HG02759 (cell line): ENCODE measurements around the gene PPIA.
A peak's percentile ranks its signal among the peaks of the same experiment; 100 is the strongest.

Experiments used
- ATAC-seq: cut with Tn5 transposase; IDR thresholded peaks from one replicate; pipeline ENCODE4 v1.9.1; 2021; ENCODE audit warnings: mild to moderate bottlenecking, moderate library complexity; ENCODE audit not compliant: unreplicated experiment

Gene PPIA

GRCh38 chr7:44796504-44797328, at the start of gene PPIA:
Gene PPIA, plus strand, starts transcription at chr7:44796681. Its CDS starts 44 bp downstream, at chr7:44796725.
- ATAC-seq, result peak; percentile 88

GRCh38 chr7:44748045-44748947, 48.2 kb upstream of the PPIA start, which contains the start of gene ZMIZ2:
Gene ZMIZ2, plus strand, starts transcription at chr7:44748847. Its CDS starts 7,403 bp downstream, at chr7:44756250.
- ATAC-seq, result peak; percentile 76

GRCh38 chr7:44748948-44749731, 47.3 kb upstream of the PPIA start:
- peak; percentile 19 for ATAC-seq

- ATAC-seq, result no peak
Observed at GRCh38 chr7:44749992-44750391, 46.5 kb upstream of the PPIA start.

GRCh38 chr7:44750424-44750823, 46.1 kb upstream of the PPIA start:
- ATAC-seq, result no peak

- ATAC-seq, result peak; percentile 59
Observed at GRCh38 chr7:44750921-44751571, 45.4 kb upstream of the PPIA start.

GRCh38 chr7:44752822-44753221, 43.7 kb upstream of the PPIA start:
- ATAC-seq, result no peak

GRCh38 chr7:44754802-44755697, 41.4 kb upstream of the PPIA start:
- ATAC-seq, result no peak

- no peak for ATAC-seq
Observed at GRCh38 chr7:44755698-44756627, 40.5 kb upstream of the PPIA start.

- ATAC-seq, result no peak
Observed at GRCh38 chr7:44756904-44757303, 39.6 kb upstream of the PPIA start.

- ATAC-seq, result no peak
Observed at GRCh38 chr7:44757311-44757710, 39.2 kb upstream of the PPIA start.

GRCh38 chr7:44757739-44758138, 38.7 kb upstream of the PPIA start:
- no peak for ATAC-seq

GRCh38 chr7:44759246-44759645, 37.2 kb upstream of the PPIA start:
- ATAC-seq, result no peak

GRCh38 chr7:44760034-44760580, 36.4 kb upstream of the PPIA start:
- no peak for ATAC-seq

GRCh38 chr7:44761207-44762161, 35.0 kb upstream of the PPIA start:
- ATAC-seq, result no peak

GRCh38 chr7:44762300-44762699, 34.2 kb upstream of the PPIA start:
- no peak for ATAC-seq
